GM12892 (cell line): ENCODE measurements around the gene OR51E1.

Experiments used
- POLR2A ChIP-seq: IDR thresholded peaks from 2 replicates; pipeline ENCODE4 v1.6.1; 2011; ENCODE audit warnings: low read depth, low read length, control low read depth
- TAF1 ChIP-seq: IDR thresholded peaks from 2 replicates; pipeline ENCODE4 v1.6.1; 2011; ENCODE audit warnings: low read depth, mild to moderate bottlenecking, control low read depth, low read length, borderline replicate concordance

DNA sequence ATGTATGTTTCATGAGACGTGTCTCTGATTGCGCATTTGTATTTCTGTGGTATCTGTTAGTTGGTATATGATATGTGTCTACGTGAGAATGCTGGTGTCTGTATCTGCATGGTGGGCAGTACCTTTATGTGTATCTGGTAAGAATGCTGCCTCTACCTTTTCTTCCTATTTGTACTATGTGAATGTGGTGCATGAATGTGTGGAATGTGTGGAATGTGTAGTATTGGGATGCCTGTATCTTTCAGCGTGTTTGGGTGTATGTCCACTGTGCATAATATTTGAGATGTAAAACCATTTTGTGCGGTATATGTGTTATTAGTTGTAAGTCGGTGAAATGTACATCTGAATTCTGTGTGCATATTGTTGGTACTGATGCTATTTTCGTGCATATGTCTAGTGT lies 2.3 kb upstream of the OR51E1 start:
- TF ChIP-seq POLR2A, result no peak
- no peak for TF ChIP-seq TAF1
